NOMO-1 treated with DMSO at 0.1 percent for 48 hours (cell line): ENCODE results near the gene EMC9.
"Not testable (repeated sequence)": the region's sequence is repeated elsewhere in the genome, so short reads cannot be mapped to it uniquely, and the experiment has no call there.

ENCODE experiments used
- DNase-seq: peaks from one replicate; lab custom pipeline; 2025; ENCODE audit not compliant: unreplicated experiment; lab: John Stamatoyannopoulos, UW

Gene EMC9

GRCh38 chr14:24110523-24110922 lies 30.9 kb downstream of the EMC9 start:
- no peak for DNase-seq

DNA sequence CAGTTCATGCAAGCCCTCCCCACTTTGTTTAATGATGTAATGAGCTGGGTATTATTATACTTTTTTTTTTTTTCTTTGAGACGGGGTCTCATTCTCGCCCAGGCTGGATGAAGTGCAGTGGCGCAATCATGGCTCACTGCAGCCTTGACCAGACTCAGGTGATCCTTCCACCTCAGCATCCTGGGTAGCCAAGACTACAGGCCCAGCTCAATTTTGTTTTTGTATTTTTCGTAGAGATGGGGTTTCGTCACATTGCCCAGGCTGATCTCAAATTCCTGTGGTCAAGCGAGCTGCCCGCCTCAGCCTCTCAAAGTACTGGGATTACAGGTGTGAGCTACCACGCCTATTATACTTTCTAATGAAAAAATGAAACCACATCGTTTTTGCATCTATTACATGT lies 31.3 kb downstream of the EMC9 start:
- no peak for DNase-seq

- DNase-seq = no peak
Measured at GRCh38 chr14:24108336-24108874, 33.0 kb downstream of the EMC9 start.

- no peak for DNase-seq
Measured at GRCh38 chr14:24106672-24107271, 34.6 kb downstream of the EMC9 start.

DNA sequence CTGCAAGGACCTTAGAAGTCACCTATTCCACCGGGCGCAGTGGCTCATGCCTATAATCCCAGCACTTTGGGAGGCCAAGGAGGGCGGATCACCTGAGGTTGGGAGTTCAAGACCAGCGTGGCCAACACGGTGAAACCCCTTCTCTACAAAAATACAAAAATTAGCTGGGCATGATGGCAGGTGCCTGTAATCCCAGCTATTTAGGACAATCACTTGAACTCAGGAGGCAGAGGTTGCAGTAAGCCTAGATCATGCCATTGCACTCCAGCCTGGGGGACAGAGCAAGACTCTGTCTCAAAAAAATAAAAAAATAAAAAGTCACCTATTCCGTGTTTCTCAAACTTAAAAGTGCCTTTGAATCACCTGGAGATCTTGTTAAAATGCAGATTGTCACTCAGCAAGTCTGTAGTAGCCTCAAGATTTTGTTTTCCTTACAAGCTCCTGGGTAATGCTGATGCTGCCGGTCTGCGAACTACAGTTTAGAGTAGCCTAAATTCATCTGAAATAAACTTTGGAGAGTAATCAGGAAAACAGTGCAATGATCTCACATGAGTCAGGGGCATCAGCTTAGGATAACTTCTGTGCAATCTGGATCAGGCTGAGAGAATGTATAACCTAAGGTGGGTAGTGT lies 35.7 kb downstream of the EMC9 start:
- DNase-seq = not testable (repeated sequence)

GRCh38 chr14:24103451-24103850 lies 37.9 kb downstream of the EMC9 start:
- DNase-seq = no peak

GRCh38 chr14:24102357-24103048 lies 38.9 kb downstream of the EMC9 start:
- DNase-seq = no peak

DNA sequence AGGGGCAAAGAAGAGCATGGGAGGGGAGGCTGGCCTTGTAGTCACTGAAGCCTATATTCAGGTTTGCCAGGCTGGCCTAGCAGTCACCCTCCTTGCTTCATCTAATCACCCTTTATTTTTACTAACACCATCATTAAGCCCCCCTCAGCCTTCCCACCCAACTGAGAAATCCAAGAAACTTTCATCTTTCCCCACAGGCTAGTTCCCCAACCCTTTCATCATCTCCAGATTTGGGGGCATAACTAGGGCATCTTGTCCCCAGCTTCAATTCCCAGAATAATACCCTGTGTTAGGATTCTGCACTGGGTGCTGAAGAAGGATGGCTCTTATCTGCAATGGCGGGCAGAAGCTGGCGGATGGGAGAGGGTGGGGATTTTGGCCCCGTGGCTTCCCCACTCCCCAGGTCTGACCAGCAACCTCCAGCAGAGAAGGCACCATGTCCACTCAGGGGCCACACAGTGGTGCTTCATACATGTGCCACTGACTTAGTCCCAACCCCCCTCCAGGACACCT lies 40.4 kb downstream of the EMC9 start:
- no peak for DNase-seq

GRCh38 chr14:24100197-24100981 lies 41.0 kb downstream of the EMC9 start:
- peak; percentile 15 for DNase-seq

DNA sequence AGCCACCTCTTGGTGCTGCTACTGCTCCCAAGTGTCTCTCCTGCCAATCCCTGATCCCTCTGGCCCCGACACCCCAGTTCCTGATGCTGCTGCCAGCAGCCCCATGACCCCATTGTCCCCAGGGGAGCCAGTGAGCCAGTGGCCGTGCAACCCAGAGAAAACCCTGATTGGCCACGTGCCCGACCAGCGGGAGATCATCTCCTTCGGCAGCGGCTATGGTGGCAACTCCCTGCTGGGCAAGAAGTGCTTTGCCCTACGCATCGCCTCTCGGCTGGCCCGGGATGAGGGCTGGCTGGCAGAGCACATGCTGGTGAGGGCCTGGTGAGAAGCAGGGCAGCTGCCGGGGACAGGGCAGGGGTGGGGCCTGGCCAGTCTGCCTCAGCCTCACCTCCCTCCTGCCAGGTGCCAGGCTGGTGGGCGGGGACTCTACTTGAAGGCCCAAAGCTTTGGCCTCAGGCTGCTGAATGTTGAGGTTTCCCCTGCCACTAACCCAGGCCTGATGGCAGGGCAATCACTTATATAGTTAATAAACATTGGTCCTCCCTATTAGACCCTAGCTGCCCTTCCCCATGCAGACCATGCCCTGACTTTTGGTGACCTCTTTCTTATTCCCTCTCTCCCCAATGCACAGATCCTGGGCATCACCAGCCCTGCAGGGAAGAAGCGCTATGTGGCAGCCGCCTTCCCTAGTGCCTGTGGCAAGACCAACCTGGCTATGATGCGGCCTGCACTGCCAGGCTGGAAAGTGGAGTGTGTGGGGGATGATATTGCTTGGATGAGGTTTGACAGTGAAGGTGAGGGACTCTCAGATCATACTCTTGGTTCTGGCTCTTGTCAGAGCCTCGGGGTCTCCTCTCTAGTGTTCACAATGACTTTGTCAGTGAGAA lies 42.2 kb downstream of the EMC9 start:
- DNase-seq = no peak

GRCh38 chr14:24098229-24098926 lies 43.0 kb downstream of the EMC9 start:
- no peak for DNase-seq

GRCh38 chr14:24096545-24097181 lies 44.7 kb downstream of the EMC9 start:
- DNase-seq = no peak

- DNase-seq = peak; percentile 45
Measured at GRCh38 chr14:24095271-24096068, 45.9 kb downstream of the EMC9 start.

- DNase-seq = no peak
Measured at GRCh38 chr14:24094841-24095270, 46.5 kb downstream of the EMC9 start.

GRCh38 chr14:24093901-24094840 lies 47.2 kb downstream of the EMC9 start, which contains the start of gene PCK2:
TSS of gene PCK2 (plus strand) at chr14:24094311. CDS start at chr14:24094406, 95 bp downstream.
- DNase-seq = peak; percentile 93

DNA sequence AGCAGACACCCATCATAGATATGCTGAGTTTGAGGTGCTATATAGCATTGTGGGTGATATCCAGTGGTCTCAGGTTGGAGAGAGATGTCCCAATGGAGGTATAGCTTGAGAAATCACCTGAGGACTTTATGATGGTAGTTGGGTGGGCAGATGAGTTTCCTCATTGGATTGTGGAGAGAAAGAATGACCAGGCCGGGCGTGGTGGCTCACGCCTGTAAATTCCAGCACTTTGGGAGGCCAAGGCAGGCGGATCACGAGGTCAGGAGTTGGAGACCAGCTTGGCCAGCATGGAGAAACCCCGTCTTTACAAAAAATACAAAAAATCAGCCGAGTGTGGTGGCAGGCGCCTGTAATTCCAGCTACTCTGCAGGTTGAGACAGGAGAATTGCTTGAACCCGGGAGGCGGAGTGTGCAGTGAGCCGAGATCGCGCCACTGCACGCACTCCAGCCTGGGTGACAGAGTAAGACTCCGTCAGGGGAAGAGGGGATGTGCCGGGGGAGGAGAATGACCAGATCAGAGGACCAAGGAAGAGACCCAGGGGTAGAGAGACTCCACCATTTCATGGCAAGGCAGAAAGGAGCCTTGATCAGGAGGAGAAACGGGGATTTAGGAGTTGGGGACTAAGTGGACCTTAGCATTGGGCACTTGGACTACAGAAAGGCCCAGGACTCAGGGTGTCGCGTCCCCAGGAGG lies 48.0 kb downstream of the EMC9 start:
- DNase-seq = no peak
